Measurements from ENCODE around the gene GABRB1.

DNA sequence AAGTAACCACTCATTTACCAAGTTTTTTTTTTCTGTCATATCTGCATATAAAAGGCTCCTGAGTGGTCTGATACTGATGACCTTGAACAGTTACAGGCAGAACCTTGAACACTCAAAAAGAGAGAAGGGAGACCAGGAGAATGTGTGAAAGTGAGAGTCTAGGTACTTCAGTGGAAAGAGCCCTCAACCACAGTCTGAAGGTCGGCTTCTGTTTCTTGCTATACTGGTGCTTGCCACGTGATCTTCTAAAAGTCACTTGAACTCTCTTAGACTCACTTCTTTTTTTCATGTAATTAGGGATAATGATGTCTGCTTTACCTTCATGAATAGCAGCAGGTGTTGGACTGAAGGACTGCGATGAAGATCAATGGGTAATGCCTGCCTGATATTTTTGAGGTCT, 22.8 kb downstream of the GABRB1 start:
- TF ChIP-seq EP300 (IDR thresholded peaks at IDR 0.05) = no peak
- TF ChIP-seq, protein P1, sequence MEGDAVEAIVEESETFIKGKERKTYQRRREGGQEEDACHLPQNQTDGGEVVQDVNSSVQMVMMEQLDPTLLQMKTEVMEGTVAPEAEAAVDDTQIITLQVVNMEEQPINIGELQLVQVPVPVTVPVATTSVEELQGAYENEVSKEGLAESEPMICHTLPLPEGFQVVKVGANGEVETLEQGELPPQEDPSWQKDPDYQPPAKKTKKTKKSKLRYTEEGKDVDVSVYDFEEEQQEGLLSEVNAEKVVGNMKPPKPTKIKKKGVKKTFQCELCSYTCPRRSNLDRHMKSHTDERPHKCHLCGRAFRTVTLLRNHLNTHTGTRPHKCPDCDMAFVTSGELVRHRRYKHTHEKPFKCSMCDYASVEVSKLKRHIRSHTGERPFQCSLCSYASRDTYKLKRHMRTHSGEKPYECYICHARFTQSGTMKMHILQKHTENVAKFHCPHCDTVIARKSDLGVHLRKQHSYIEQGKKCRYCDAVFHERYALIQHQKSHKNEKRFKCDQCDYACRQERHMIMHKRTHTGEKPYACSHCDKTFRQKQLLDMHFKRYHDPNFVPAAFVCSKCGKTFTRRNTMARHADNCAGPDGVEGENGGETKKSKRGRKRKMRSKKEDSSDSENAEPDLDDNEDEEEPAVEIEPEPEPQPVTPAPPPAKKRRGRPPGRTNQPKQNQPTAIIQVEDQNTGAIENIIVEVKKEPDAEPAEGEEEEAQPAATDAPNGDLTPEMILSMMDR (IDR thresholded peaks at IDR 0.05) = no peak
